Superior temporal gyrus (tissue), 1 donor: ENCODE measurements around the gene LONP2.

Experiments used
- DNase-seq: peaks from one replicate; pipeline ENCODE4 v3.0.0-alpha.2; 2016; ENCODE audit errors: extremely low spot score

The LONP2 gene

DNA sequence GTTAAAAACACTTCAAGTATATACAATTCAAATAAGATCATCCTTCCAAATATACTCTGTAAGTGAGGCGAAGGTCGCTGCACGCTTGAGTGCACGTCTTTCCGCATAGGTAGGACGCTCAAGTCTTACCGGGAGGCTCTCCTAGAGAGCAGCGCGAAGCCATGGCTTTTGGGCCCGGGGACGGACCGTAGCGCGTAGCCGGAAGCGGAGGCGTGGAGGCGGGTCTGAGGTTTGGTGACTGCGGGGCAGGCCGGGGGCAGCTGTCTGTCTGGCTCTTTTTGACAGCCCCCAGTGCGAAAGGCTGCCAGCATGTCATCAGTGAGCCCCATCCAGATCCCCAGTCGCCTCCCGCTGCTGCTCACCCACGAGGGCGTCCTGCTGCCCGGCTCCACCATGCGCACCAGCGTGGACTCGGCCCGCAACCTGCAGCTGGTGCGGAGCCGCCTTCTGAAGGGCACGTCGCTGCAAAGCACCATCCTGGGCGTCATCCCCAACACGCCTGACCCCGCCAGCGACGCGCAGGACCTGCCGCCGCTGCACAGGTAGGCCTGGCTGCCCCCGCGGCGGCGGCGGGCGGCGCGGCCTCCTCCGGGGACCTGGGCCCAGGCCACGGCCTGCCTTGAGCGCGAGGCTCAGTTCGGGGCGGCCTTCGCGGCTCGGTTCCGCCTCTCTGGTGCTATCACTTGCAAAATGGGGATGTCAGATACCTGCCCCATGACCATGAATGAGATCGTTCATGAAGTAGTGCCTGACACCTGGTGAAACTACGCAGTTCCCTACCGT is at the start of gene LONP2:
TSS of gene LONP2 (plus strand) at position 221 of the 783 bp plus-strand sequence. CDS start at position 310, 89 bp downstream.
- peak; percentile 96 for DNase-seq

- no peak for DNase-seq
Observed at GRCh38 chr16:48194828-48195556, 49.1 kb upstream of the LONP2 start.

- DNase-seq, result no peak
Observed at GRCh38 chr16:48197294-48197693, 46.8 kb upstream of the LONP2 start.

- DNase-seq, result no peak
Observed at GRCh38 chr16:48201515-48202201, 42.4 kb upstream of the LONP2 start.

DNA sequence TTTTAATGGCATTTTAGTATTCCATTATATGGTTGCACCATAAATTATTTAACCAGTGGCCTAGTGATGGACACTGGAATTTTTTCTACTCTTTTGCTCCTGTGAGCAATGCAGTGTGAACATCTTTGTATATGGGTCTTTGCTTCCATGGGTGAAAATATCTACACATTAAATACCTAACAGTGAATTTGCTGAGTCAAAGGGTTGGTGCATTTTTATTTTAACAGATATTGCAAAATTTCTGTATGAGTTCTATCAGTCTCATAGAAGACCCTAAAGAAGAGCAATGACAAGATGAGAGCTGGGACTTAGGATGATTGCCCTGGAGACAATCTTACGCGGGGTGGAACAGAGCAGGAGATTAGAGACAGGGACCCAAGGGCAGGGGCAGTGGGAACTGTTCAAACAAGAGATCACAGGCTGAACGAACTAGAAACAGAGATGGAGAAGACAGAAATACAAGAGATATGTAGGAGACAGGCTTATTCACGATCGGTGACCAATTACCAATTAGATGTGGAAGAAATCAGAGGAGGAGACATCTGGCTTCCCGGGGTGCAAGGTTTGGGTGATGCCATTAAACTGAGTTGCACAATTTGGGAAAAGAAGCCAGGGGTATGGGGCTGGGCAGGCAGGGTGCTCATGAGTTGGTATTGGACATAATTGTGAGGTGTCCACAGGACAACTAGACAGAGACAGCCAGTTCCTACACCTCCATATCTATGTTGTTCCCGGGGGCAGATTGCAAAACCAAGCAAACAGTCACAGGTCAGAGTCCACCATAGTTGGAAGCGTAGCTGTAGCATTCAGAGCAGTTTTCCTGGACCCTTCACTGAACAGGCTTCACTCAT is 39.9 kb upstream of the LONP2 start:
- DNase-seq, result no peak

- no peak for DNase-seq
Observed at GRCh38 chr16:48204825-48205151, 39.3 kb upstream of the LONP2 start.

DNA sequence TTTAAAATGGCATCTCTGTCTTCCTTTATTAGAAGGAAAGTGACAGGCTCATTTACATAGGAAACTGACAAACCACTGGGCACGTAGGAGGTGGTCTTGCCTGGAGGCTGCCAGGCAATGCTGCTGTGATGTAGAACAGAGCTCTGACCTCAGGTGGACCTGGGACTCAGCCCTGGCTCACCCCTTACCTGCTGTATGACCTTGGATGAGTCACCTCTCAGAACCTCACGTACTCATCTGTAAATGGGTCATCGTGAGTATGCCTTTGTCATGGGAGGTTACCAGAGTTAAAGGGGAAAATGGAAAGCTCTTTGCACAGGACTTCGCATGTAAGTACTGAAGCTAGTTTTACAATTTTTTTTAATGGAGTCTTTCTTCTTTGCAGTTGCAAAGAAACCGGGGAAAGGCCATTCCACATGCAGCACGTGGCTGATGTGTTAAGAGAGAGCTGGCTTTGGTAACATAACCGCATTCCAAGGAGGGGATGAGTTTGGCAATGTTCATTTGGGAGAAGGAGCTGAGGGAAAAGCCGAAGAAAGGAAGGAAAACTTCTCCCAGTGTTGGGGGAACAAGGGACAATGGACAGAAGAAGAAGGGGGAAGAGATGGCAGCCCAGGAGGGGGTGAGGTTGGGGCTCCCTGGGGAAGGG is 37.4 kb upstream of the LONP2 start:
- no peak for DNase-seq

GRCh38 chr16:48210747-48211146 is 33.4 kb upstream of the LONP2 start:
- DNase-seq, result no peak

DNA sequence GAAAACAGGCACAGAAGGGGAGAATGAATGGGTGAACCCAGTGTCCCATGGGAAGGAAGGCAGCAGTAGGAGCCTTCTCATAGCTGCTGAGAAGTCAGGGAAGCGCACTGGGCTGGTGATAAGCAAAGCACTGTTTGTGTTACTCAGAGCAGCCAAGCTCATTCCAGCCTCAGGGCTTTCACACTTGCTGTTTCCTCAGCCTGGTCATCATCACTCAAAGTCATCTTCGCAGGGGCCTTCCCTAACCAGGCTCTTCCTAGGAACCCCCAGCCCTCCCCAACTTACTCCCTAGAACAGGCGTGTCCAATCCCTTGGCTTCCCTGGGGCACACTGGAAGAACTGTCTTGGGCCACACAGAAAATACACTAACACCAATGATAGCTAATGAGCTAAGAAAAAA is 32.1 kb upstream of the LONP2 start:
- no peak for DNase-seq

- DNase-seq, result no peak
Observed at GRCh38 chr16:48215738-48216137, 28.4 kb upstream of the LONP2 start.

DNA sequence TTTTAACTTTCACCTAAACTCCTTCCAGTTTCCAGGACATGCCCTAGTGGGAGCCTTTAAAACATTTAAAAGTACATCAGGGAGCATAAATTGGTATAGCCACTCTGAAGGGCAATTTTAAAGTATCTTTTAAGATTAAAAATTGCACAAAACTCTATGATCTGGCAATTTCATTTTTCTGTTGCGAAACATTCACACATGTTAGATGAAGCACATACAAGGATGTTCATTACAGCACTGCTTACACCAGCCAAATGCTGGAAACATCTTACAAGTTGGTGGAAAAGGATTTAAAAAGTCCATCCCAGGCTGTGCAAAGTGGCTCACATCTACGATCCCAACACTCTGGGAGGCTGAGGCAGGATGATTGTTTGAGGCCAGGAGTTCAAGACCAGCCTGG is 26.4 kb upstream of the LONP2 start:
- no peak for DNase-seq

GRCh38 chr16:48218473-48218872 is 25.6 kb upstream of the LONP2 start:
- no peak for DNase-seq

- no peak for DNase-seq
Observed at GRCh38 chr16:48220891-48221290, 23.2 kb upstream of the LONP2 start.

GRCh38 chr16:48223490-48223889 is 20.6 kb upstream of the LONP2 start:
- DNase-seq, result no peak

GRCh38 chr16:48225456-48225855 is 18.6 kb upstream of the LONP2 start:
- DNase-seq, result no peak

DNA sequence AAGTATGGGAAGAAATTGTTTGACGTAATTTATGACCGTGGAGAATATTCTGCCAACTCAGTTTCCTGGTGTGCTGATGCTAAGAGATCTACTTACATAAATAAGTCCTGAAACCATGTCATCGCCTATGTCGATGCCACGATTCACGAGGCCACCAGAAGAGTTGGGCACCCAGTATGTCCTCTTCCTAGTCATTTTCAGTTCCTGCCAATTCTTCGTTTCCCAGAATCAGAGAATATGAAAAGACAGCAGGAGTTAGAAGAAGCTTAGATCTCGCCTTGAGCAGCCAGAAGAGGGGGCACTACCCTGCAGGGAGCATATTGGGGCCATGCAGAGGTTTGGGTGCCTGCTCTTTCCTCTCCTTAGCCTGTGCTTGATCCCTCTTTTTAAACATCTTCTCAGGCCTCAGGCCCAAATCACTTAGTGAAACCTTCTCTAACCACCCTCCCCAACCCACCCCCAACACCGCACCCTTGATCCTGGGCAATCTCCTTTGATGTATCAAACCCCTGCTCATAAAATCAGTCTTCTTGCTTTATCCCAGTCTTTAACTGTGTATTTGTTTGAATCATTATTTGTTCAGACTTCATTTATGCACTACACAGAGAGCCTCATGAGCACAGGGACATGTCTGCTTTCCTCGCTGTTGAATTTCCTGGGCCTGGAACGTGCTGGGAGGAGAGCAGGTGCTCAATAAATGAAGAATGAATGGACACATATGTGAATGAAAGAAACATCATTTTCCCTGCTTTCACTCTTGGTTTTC is 12.2 kb upstream of the LONP2 start:
- no peak for DNase-seq

- DNase-seq, result no peak
Observed at GRCh38 chr16:48232493-48233040, 11.5 kb upstream of the LONP2 start.

DNA sequence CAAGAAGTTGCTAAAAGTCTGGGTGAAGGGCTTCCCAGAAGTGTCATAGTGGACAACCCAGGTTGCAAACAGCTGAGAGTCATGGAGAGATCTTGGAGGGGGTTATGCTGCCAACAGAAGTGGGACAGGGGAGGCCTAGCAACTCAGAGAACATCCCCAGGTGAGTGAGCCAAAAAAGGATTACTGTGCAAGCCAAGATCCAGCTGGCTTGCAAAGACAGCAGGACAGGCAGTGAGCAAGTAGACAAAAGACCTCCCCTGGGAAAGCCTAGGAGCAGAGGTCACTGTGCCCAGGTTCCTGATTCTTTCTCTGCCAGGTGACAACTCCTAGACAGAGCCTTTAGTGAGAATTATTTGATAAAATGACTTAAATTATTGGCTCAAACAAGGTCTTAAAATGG is 9.5 kb upstream of the LONP2 start:
- DNase-seq, result no peak

GRCh38 chr16:48235058-48235555 is 9.0 kb upstream of the LONP2 start:
- no peak for DNase-seq

GRCh38 chr16:48235556-48236136 is 8.5 kb upstream of the LONP2 start:
- no peak for DNase-seq
